ENCODE measurements around the gene DNAJB2. TPM values are rescaled to one million over a fixed set of nuclear protein-coding genes. Genes with fewer than 3 reads are reported as not detected.
A peak's percentile ranks its signal among the peaks of the same experiment; 100 is the strongest.
"Not testable (repeated sequence)": the region's sequence is repeated elsewhere in the genome, so short reads cannot be mapped to it uniquely, and the experiment has no call there.

The DNAJB2 gene
- total RNA-seq, 1 donor from 2014 or later, result 69.5 TPM

GRCh38 chr2:219285894-219286425 lies 6.8 kb downstream of the DNAJB2 start:
- no peak overlapping the region for H3K4me3 Mint-ChIP-seq (ENCODE audit: low read depth)
- no peaks in the 10 kb centered on the region for H3K27me3 Mint-ChIP-seq
- no peak for TF ChIP-seq CTCF (IDR thresholded peaks at IDR 0.05; ENCODE audit: unreplicated experiment)
- no peaks in the 10 kb centered on the region for H3K4me1 Mint-ChIP-seq (ENCODE audit: low read depth)
- H3K27ac Mint-ChIP-seq, result no peak overlapping the region
- peaks cover 5% of the 10 kb centered on the region for H3K36me3 Mint-ChIP-seq (ENCODE audit: insufficient read depth)
- H3K9me3 Mint-ChIP-seq (ENCODE audit: low read depth), result no peaks in the 10 kb centered on the region
- DNase-seq (ENCODE audit: low spot score, unreplicated experiment), result no peak

DNA sequence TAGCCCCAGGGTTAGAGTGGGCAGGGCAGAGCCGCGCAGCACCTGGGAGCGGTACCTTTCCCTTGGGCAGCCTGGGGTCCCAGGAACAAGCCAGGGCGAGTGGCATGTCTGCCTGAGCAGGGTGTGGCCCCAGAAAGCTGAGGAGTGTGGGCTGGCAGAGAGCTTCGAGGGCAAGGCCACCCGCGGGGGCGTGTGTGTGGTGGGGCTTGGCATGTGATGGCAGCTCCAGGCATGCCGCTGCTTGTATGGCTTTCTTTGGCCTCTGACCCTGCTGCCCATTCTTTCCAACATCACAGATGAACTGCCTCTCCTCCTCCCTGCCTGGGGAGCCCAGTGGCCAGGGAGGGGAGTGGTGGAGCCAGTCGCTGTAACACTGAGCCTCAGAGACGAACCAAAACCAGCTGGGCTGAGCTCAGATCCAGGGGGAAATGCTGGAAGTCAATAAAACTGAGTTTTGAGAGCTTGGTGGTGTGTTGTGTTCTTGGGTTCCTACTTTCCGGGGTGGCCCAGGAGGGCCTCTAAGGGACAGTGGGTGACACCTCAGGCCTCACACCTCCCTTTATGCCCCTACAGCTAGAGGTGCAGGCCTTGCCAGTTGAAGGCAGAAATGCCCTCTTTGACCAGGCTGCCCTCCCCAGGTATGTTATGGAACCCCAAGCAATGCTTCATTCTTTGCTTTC lies 7.4 kb downstream of the DNAJB2 start:
- DNase-seq (ENCODE audit: low spot score, unreplicated experiment), result no peak
- H3K9me3 Mint-ChIP-seq (ENCODE audit: low read depth), result no peaks in the 10 kb centered on the region
- H3K4me3 Mint-ChIP-seq (ENCODE audit: low read depth), result no peak overlapping the region
- no peak for TF ChIP-seq CTCF (IDR thresholded peaks at IDR 0.05; ENCODE audit: unreplicated experiment)
- H3K4me1 Mint-ChIP-seq (ENCODE audit: low read depth), result no peaks in the 10 kb centered on the region
- H3K36me3 Mint-ChIP-seq (ENCODE audit: insufficient read depth), result peaks cover 5% of the 10 kb centered on the region
- H3K27me3 Mint-ChIP-seq, result no peaks in the 10 kb centered on the region
- H3K27ac Mint-ChIP-seq, result peak overlapping the region; percentile 77

DNA sequence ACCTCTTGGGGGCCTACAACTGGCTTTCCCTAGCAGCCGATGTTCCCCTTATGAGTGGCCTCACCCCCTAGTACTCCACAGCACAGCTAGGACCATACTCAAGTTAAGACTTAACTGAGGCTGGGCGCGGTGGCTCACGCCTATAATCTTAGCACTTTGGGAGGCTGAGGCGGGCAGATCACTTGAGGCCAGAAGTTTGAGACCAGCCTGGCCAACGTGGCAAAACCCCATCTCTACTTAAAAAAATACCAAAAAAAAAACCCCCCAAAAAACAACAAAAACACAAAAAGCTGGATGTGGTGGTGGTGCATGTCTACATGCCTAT lies 7.9 kb downstream of the DNAJB2 start:
- H3K27ac Mint-ChIP-seq; H3K9me3 Mint-ChIP-seq (ENCODE audit: low read depth); H3K27me3 Mint-ChIP-seq; DNase-seq (ENCODE audit: low spot score, unreplicated experiment); H3K36me3 Mint-ChIP-seq (ENCODE audit: insufficient read depth); H3K4me3 Mint-ChIP-seq (ENCODE audit: low read depth); H3K4me1 Mint-ChIP-seq (ENCODE audit: low read depth): not testable (repeated sequence)

GRCh38 chr2:219287580-219288265 lies 8.6 kb downstream of the DNAJB2 start:
- Mint-ChIP-seq H3K27ac (no peak overlapping the region), H3K9me3 (ENCODE audit: low read depth) (no peaks in the 10 kb centered on the region), H3K27me3 (peaks cover 6% of the 10 kb centered on the region), H3K36me3 (ENCODE audit: insufficient read depth) (peaks cover 5% of the 10 kb centered on the region), H3K4me3 (ENCODE audit: low read depth) (no peak overlapping the region), H3K4me1 (ENCODE audit: low read depth) (no peaks in the 10 kb centered on the region)
- DNase-seq (ENCODE audit: low spot score, unreplicated experiment), result no peak
- TF ChIP-seq CTCF (IDR thresholded peaks at IDR 0.05; ENCODE audit: unreplicated experiment), result no peak

DNA sequence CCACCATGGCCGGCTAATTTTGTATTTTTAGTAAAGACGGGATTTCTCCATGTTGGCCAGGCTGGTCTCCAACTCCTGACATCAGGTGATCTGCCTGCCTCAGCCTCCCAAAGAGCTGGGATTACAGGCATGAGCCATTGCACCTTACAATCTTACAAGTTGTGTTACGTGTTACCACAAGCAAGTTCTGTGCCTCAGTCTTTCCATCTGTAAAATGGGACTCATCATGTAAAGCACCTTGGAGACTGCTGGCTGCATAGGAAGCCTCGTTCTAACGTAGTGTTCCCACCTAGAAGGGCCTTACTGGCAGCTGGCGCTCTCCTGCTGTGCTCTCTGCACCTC lies 10.0 kb downstream of the DNAJB2 start:
- H3K27ac Mint-ChIP-seq, result no peak overlapping the region
- H3K4me1 Mint-ChIP-seq (ENCODE audit: low read depth), result no peaks in the 10 kb centered on the region
- DNase-seq (ENCODE audit: low spot score, unreplicated experiment), result no peak
- TF ChIP-seq CTCF (IDR thresholded peaks at IDR 0.05; ENCODE audit: unreplicated experiment), result no peak
- H3K4me3 Mint-ChIP-seq (ENCODE audit: low read depth), result no peak overlapping the region
- peaks cover 6% of the 10 kb centered on the region for H3K27me3 Mint-ChIP-seq
- no peaks in the 10 kb centered on the region for H3K9me3 Mint-ChIP-seq (ENCODE audit: low read depth)
- H3K36me3 Mint-ChIP-seq (ENCODE audit: insufficient read depth), result peaks cover 1% of the 10 kb centered on the region
